Measurements from ENCODE around the gene PCDHA1. TPM values are rescaled to one million over a fixed set of nuclear protein-coding genes. Genes with fewer than 3 reads are reported as not detected.
A peak's percentile ranks its signal among the peaks of the same experiment; 100 is the strongest.
"Not testable (repeated sequence)": the region's sequence is repeated elsewhere in the genome, so short reads cannot be mapped to it uniquely, and the experiment has no call there.

Gene PCDHA1
- total and polyA plus RNA-seq, 8 donors: 0.06 to 0.14 (median 0.11) TPM; not detected in 4

DNA sequence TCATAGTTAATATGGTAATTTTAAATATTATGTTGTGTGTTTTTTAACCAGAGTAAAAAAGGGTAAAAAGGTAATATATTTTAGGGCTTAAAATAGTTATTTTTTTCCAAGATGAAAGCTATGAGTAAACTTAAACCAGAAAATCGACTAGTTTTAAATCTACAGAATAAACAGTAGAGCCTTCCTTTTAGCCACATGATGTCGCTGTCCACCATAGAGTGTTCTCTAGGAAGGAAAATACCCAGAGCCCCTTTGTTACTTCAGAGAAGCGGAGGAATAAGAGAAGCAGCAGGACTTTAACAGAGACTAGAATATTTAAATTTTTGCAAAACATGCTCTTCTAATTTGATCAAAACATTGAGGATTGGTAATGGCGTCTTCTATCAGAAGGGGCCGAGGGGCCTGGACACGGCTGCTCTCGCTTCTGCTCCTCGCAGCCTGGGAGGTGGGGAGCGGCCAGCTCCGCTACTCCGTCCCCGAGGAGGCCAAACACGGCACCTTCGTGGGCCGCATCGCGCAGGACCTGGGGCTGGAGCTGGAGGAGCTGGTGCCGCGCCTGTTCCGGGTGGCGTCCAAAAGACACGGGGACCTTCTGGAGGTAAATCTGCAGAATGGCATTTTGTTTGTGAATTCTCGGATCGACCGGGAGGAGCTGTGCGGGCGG is 8.8 kb downstream of the PCDHA1 start, which contains the start of gene PCDHA2:
Gene PCDHA2 (plus strand): TSS at position 258 of the 664 bp plus-strand sequence.
- intact Hi-C loops (cut with DNase I): no loop called here
- Histone ChIP-seq H3K27ac (no peak within 1 kb of the TSS), H3K4me1 (no peaks in the 10 kb centered on the region), H3K36me3 (no peaks in the 10 kb centered on the region), H3K27me3 (peaks cover 0 to 66% of the 10 kb centered on the region in 2 donors), H3K4me3 (peak within 1 kb of the TSS in 1 of 2 donors; percentile 8), H3K9me3 (peaks cover 0 to 79% of the 10 kb centered on the region in 2 donors)
- DNase-seq: peak in 1 of 4 donors; percentile 7
- TF ChIP-seq, protein P1, sequence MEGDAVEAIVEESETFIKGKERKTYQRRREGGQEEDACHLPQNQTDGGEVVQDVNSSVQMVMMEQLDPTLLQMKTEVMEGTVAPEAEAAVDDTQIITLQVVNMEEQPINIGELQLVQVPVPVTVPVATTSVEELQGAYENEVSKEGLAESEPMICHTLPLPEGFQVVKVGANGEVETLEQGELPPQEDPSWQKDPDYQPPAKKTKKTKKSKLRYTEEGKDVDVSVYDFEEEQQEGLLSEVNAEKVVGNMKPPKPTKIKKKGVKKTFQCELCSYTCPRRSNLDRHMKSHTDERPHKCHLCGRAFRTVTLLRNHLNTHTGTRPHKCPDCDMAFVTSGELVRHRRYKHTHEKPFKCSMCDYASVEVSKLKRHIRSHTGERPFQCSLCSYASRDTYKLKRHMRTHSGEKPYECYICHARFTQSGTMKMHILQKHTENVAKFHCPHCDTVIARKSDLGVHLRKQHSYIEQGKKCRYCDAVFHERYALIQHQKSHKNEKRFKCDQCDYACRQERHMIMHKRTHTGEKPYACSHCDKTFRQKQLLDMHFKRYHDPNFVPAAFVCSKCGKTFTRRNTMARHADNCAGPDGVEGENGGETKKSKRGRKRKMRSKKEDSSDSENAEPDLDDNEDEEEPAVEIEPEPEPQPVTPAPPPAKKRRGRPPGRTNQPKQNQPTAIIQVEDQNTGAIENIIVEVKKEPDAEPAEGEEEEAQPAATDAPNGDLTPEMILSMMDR (IDR thresholded peaks at IDR 0.05): no peak
- no peak for ATAC-seq

DNA sequence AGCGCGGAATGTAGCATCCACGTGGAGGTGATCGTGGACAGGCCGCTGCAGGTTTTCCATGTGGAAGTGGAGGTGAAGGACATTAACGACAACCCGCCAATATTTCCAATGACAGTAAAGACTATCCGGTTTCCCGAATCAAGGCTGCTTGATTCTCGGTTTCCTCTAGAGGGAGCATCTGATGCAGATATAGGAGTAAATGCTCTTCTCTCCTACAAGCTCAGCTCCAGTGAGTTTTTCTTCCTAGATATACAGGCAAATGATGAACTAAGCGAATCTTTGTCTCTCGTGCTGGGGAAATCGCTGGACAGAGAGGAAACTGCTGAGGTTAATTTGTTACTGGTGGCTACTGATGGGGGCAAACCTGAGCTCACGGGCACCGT is 9.3 kb downstream of the PCDHA1 start:
- no peak for DNase-seq
- peak overlapping the region in 1 of 2 donors; percentile 8 for H3K4me3 ChIP-seq
- intact Hi-C loops (cut with DNase I): no loop called here

DNA sequence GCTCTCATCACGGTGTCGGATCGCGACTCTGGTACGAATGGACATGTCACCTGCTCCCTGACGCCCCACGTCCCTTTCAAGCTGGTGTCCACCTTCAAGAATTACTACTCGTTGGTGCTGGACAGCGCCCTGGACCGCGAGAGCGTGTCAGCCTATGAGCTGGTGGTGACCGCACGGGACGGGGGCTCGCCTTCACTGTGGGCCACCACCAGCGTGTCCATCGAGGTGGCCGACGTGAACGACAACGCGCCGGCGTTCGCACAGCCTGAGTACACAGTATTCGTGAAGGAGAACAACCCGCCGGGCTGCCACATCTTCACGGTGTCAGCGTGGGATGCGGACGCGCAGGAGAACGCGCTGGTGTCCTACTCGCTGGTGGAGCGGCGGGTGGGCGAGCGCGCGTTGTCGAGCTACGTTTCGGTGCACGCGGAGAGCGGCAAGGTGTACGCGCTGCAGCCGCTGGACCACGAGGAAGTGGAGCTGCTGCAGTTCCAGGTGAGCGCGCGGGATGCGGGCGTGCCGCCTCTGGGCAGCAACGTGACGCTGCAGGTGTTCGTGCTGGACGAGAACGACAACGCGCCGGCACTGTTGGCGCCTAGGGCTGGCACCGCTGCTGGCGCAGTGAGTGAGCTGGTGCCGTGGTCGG is 10.3 kb downstream of the PCDHA1 start:
- H3K4me3 ChIP-seq; H3K27ac ChIP-seq; H3K4me1 ChIP-seq; H3K36me3 ChIP-seq; intact Hi-C loops (cut with DNase I); ATAC-seq: not testable (repeated sequence)
- peaks cover 0 to 75% of the 10 kb centered on the region in 2 donors for H3K9me3 ChIP-seq
- DNase-seq: peak in 1 of 4 donors; percentile 77
- peaks cover 0 to 73% of the 10 kb centered on the region in 2 donors for H3K27me3 ChIP-seq

More for the DNA sequence above, 9.3 kb downstream of the PCDHA1 start:
- ATAC-seq: no peak
- Histone ChIP-seq H3K4me1 (no peaks in the 10 kb centered on the region), H3K27ac (no peak overlapping the region), H3K27me3 (peaks cover 0 to 69% of the 10 kb centered on the region in 2 donors), H3K9me3 (peaks cover 0 to 78% of the 10 kb centered on the region in 2 donors), H3K36me3 (no peaks in the 10 kb centered on the region)
- TF ChIP-seq, protein P1 (IDR thresholded peaks at IDR 0.05): no peak

DNA sequence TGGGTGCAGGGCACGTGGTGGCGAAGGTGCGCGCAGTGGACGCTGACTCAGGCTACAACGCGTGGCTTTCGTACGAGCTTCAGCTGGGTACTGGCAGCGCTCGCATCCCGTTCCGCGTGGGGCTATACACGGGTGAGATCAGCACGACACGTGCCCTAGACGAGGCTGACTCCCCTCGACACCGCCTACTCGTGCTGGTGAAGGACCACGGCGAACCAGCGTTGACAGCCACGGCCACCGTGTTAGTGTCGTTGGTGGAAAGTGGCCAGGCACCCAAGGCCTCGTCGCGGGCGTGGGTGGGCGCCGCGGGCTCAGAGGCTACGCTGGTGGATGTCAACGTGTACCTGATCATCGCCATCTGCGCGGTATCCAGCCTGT is 10.8 kb downstream of the PCDHA1 start:
- intact Hi-C loops (cut with DNase I): no loop called here
- TF ChIP-seq, protein P1 (IDR thresholded peaks at IDR 0.05): no peak
- H3K27ac ChIP-seq: no peak overlapping the region
- H3K4me1 ChIP-seq: no peaks in the 10 kb centered on the region
- no peaks in the 10 kb centered on the region for H3K36me3 ChIP-seq
- no peak for ATAC-seq
- H3K4me3 ChIP-seq: no peak overlapping the region
- H3K27me3 ChIP-seq: peaks cover 0 to 78% of the 10 kb centered on the region in 2 donors
- peaks cover 0 to 77% of the 10 kb centered on the region in 2 donors for H3K9me3 ChIP-seq
- DNase-seq: peak in 1 of 4 donors; percentile 77

DNA sequence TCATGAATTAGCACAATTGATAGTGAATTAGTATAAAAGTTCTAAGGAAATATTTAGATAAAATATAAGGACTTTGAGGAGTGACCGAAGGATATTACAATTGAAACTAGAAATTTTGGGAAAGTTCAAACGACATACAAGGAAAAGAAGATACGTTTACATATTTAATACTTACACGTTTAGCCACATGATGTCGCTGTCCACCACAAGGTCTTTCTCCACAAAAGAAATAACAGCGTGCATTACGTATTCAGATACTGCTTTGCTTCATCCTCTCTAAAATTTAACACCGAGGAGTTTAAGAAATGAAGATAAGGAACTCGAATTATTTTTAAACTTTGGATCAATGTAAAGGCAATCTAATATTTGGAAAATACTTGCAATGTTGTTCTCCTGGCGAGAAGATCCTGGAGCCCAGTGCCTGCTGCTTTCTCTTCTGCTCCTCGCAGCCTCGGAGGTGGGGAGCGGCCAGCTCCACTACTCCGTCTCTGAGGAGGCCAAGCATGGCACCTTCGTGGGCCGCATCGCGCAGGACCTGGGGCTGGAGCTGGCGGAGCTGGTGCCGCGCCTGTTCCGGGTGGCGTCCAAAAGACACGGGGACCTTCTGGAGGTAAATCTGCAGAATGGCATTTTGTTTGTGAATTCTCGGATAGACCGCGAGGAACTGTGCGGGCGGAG is 15.0 kb downstream of the PCDHA1 start, which contains the start of gene PCDHA3:
Gene PCDHA3 (plus strand): TSS at position 242 of the 678 bp plus-strand sequence.
- TF ChIP-seq, protein P1 (IDR thresholded peaks at IDR 0.05): no peak
- Histone ChIP-seq H3K27me3 (peaks cover 0 to 69% of the 10 kb centered on the region in 2 donors), H3K9me3 (peaks cover 0 to 66% of the 10 kb centered on the region in 2 donors), H3K36me3 (no peaks in the 10 kb centered on the region), H3K27ac (no peak within 1 kb of the TSS), H3K4me1 (no peaks in the 10 kb centered on the region), H3K4me3 (peak within 1 kb of the TSS in 1 of 2 donors; percentile 19)
- ATAC-seq (no peak), DNase-seq (peak in 3 of 4 donors; percentile 6 to 55 (median 17))
- intact Hi-C loops (cut with DNase I): no loop called here

Measured in left lung (tissue), 10 donors.